HG03108 (cell line): Measurements from ENCODE around the gene LUZP2.

Source experiments
- ATAC-seq: cut with Tn5 transposase; IDR thresholded peaks from one replicate; pipeline ENCODE4 v1.9.1; 2021; ENCODE audit warnings: moderate library complexity; ENCODE audit not compliant: unreplicated experiment

The LUZP2 gene

GRCh38 chr11:25065746-25066145 lies 568.9 kb downstream of the LUZP2 start:
- ATAC-seq, result no peak

DNA sequence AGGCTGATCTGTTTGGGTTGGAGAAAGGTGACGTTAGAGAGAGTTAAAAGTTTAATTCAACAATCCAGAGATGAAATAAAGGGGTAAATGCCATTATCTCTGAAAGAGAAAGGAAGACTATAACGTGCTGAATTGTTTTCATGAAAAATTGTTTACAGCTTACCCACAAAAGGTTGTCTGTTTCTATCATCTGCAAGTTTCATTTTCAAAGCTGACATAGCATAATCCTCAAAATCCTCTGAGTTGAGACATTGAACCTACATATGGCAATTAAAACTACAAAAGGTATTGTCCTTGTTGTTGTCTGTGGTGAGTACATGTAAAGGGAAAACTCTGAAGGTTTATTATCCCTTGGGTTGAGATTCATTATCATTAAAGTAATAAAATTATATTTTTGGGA lies 569.9 kb downstream of the LUZP2 start:
- no peak for ATAC-seq

GRCh38 chr11:25068451-25068850 lies 571.6 kb downstream of the LUZP2 start:
- ATAC-seq, result no peak

DNA sequence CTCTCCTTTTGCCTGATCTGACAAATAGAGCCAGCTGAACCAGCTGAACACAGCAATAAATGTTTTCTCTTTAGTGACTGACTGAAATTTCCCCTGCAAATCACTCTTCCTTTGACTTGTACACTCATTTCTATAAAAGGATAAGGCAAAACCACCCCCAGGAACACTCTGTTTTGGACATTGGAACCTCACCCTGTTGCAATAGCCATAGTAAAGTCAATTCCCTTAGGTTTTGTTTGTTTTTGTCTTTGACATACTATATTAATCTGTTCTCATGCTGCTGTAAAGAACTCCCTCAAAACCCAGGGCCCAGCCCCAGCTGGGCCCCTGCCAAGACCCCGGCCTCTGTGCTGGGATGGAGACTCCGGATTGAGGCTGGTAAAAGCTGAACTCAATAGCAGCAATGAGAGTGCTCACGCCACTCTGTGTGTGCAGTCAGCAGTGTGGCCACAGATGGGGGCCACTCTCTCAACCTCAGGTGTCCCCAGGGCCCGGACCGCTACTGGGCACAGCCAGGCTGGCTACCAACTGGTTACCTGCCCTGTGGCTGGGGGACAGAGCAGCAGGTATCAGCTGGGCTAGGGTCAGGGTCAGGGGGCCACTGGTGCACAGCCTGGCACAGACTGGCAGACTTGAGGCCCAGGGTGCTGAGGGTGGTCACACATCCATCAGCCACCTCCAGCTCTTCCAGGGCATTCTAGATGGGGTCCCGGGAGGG lies 597.4 kb downstream of the LUZP2 start:
- ATAC-seq, result no peak

- ATAC-seq, result no peak
Measured at GRCh38 chr11:25119416-25119815, 622.6 kb downstream of the LUZP2 start.
